Ecto neural progenitor cell (in vitro differentiated cells): ENCODE data around the gene HSPA6.
A peak's percentile ranks its signal among the peaks of the same experiment; 100 is the strongest.
"Not testable (repeated sequence)": the region's sequence is repeated elsewhere in the genome, so short reads cannot be mapped to it uniquely, and the experiment has no call there.

ENCODE experiments used
- DNase-seq: peaks from one replicate; pipeline ENCODE4 v3.0.0-alpha.2; 2018; ENCODE audit warnings: low spot score

Gene HSPA6

DNA sequence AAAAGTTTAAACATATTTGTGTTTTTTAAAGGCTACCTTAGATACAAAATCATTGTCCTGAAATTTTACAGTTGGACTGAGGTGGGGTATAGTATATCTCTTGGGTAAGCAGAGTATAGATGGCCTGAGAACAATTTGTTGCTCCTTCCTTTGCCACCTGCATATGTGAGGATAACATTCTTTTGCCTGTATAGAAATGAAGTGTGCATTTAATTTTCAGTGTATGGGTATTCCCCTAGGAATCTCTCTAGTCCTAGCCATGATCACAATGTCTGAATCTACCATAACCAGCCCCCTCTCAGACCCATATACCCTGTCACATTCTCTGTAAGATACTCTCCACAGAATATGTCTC, 21.0 kb upstream of the HSPA6 start:
- DNase-seq: no peak

- DNase-seq: no peak
These were observed 18.7 kb upstream of the HSPA6 start for GRCh38 chr1:161505686-161506085.

- no peak for DNase-seq
These were observed 17.8 kb upstream of the HSPA6 start for GRCh38 chr1:161506336-161507223.

DNA sequence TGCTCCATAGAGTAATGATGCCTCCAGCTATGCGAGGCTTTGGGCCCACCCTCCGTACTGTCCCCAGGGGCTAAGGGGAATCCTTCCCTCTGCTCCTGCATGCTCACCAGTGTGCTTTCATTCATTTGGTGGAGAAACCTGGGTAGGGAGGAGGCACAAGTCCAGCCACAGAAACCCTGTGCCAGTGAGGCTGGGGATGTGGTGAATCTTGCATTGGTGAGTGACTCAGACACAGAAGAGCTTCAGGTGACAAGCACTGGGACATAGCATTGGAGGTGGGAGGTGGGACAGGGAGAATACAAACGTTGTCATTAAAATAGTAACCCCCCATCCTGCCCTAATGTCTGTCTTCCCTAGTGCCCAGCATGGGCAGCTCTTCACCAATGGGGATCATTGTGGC, 13.9 kb upstream of the HSPA6 start:
- DNase-seq: no peak

GRCh38 chr1:161511018-161511755, 13.2 kb upstream of the HSPA6 start:
- no peak for DNase-seq

DNA sequence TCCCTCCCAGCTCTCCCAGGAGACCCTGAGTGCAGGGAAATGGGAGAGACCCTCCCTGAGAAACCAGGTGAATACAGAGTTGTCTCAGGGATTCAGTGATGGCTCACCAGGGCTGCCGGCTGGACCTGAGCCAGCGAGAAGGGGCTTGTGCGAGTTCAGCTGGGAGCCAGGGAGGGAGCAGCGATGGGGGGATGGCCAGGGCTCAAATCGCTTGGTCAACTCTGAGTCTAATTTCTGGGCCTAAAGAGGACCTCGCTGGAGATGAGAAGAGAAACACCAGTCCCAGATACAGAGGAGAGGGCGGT, 12.6 kb upstream of the HSPA6 start:
- no peak for DNase-seq

- DNase-seq: not testable (repeated sequence)
These were observed 11.5 kb upstream of the HSPA6 start for GRCh38 chr1:161512636-161513447.

DNA sequence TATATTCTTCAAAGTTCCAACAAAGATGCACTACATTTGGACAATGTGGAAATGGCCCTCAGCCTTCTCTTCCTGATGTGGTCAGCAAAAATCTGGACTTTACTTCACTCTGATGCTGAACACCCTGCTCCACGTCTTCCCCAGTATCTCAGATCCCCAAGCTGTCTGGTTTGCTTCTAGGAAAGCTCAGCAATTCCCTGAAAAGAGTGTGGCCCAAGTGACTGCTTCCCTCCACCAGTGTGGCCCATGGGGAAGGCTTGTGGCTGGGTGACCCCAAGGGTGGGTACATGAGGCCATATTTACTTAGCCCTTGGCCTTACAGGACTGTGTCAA, 10.9 kb upstream of the HSPA6 start:
- not testable (repeated sequence) for DNase-seq

GRCh38 chr1:161513953-161514352, 10.4 kb upstream of the HSPA6 start:
- not testable (repeated sequence) for DNase-seq

GRCh38 chr1:161523041-161523816, 1.1 kb upstream of the HSPA6 start:
- not testable (repeated sequence) for DNase-seq

DNA sequence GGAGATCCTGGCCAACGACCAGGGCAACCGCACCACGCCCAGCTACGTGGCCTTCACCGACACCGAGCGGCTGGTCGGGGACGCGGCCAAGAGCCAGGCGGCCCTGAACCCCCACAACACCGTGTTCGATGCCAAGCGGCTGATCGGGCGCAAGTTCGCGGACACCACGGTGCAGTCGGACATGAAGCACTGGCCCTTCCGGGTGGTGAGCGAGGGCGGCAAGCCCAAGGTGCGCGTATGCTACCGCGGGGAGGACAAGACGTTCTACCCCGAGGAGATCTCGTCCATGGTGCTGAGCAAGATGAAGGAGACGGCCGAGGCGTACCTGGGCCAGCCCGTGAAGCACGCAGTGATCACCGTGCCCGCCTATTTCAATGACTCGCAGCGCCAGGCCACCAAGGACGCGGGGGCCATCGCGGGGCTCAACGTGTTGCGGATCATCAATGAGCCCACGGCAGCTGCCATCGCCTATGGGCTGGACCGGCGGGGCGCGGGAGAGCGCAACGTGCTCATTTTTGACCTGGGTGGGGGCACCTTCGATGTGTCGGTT, 477 bp downstream of the HSPA6 start:
- DNase-seq: not testable (repeated sequence)

DNA sequence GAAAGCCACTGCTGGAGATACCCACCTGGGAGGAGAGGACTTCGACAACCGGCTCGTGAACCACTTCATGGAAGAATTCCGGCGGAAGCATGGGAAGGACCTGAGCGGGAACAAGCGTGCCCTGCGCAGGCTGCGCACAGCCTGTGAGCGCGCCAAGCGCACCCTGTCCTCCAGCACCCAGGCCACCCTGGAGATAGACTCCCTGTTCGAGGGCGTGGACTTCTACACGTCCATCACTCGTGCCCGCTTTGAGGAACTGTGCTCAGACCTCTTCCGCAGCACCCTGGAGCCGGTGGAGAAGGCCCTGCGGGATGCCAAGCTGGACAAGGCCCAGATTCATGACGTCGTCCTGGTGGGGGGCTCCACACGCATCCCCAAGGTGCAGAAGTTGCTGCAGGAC, 981 bp downstream of the HSPA6 start:
- DNase-seq: not testable (repeated sequence)

- DNase-seq: not testable (repeated sequence)
These were observed 1.6 kb downstream of the HSPA6 start for GRCh38 chr1:161525918-161526317.

DNA sequence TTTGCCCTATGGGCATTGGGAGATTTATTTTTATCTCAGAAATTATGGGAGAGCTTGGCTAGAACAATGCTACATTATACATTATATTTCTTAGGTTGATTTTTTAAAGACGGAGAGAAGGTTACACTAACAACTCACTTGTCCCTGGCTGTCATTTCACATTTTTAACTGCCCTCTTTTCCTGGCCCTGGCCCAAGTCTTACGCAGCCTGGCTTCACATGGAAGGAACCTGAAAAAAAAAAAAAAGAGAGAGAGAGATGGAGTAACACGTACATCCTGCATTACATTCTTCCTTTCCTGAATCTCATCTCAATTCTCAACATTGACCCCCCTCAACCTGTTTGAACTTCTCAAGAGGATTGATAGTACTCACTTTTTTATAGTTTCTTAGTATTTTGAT, 4.2 kb downstream of the HSPA6 start:
- not testable (repeated sequence) for DNase-seq

- not testable (repeated sequence) for DNase-seq
These were observed 5.2 kb downstream of the HSPA6 start for GRCh38 chr1:161529463-161530104.

- DNase-seq: not testable (repeated sequence)
These were observed 5.8 kb downstream of the HSPA6 start for GRCh38 chr1:161530158-161530557.

DNA sequence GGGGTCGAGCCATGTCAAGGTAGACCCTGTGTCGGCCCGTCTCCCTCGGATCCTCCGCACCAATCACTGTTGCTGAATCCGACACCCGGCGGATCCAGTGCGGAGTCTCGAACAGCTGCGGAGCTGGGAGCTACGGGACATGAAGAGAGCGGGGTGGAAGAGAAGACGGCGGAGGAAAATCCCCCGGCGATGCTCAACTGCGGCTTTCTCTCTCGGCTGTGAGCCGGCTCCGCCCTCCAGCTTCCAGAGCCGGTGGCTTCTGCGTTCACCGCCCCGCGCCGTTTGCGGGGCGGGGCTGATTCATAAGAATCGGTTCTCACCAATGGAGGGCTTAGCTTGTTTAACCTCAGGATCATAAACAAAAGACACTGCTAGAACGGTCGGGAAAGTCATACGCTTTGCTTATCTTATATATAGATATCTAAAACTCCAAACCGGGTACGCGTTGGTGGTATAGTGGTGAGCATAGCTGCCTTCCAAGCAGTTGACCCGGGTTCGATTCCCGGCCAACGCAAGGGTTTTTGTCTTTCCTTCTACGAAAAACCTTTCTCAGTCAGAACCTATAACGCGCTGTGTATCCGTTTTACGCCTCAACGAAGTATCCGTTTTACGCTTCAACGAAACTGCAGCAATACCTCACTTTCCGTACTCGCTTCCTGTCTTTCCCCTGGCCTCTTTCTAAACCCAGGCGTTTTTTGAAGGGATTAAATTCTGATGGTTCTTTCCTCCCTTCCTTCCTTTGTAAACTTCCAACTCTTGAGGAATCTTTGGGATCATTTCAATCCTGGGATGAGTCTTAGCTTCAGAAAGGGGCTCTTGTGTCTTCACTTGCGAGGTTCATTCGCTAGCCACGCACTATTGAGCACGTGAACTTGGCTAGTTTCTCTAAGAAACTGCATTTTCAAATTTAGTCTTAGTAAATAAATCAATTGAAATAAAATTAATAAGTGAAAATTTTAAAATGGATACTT, 6.6 kb downstream of the HSPA6 start:
- DNase-seq: peak; percentile 90

- DNase-seq: no peak
These were observed 7.8 kb downstream of the HSPA6 start for GRCh38 chr1:161531986-161532643.
